Sigmoid colon (tissue), 4 donors: ENCODE results near the gene PWP2.

Experiments
- EP300 ChIP-seq, 4 donors: sonication (generic); formaldehyde crosslinking; IDR thresholded peaks; one replicate each; pipeline ENCODE4 v1.6.1; 2017; ENCODE audit warnings: antibody characterized with exemption in 4 of 4
- TF ChIP-seq, protein P1 (sequence below), 4 experiments: fragments of 450-650 bp in 3 of 4; fragments of 200-600 bp in 1 of 4; IDR thresholded peaks; one replicate each; pipeline ENCODE4 v1.5.1; 2016 to 2019; ENCODE audit warnings: antibody characterized with exemption in 4 of 4, mild to moderate bottlenecking in 3 of 4, moderate library complexity in 2 of 4

DNA sequence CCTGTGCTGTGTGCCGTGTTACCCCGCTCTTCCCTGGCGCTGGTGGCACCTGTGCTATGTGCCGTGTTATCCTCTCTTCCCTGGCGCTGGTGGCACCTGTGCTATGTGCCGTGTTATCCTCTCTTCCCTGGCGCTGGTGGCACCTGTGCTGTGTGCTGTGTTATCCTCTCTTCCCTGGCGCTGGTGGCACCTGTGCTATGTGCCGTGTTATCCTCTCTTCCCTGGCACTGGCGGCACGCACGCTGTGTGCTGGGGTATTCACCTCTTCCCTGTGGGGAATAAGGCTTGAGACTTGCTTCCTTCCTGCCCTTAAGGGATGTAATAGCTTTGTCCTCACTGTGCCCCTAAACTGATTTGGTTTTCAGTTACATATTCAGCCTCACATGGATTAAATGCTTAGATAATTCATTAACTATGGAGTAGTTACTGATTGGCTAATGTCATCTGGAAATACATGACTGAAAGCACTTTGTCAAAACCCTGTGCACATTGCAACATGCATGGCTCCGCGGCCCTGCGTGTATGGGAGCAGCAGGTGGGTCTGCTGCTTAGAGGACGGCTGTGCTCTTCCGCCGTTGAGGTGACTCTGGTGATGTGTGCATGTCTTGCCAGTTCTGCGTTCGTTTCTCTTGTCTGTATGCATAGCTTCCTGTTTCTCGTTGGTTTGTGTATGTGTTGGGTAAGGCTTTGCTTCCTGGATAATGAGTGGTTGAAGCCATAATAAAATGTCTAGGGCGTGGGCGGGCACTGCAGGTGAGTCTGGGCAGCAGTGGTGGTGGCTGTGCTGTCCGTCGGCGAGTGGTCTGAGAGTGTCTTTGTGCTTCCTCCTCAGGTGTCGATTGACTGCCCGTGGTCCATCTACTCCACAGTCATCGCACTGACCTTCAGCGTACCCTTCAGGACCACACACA lies 17.9 kb upstream of the PWP2 start:
- TF ChIP-seq, protein P1, sequence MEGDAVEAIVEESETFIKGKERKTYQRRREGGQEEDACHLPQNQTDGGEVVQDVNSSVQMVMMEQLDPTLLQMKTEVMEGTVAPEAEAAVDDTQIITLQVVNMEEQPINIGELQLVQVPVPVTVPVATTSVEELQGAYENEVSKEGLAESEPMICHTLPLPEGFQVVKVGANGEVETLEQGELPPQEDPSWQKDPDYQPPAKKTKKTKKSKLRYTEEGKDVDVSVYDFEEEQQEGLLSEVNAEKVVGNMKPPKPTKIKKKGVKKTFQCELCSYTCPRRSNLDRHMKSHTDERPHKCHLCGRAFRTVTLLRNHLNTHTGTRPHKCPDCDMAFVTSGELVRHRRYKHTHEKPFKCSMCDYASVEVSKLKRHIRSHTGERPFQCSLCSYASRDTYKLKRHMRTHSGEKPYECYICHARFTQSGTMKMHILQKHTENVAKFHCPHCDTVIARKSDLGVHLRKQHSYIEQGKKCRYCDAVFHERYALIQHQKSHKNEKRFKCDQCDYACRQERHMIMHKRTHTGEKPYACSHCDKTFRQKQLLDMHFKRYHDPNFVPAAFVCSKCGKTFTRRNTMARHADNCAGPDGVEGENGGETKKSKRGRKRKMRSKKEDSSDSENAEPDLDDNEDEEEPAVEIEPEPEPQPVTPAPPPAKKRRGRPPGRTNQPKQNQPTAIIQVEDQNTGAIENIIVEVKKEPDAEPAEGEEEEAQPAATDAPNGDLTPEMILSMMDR (IDR thresholded peaks at IDR 0.05) = no peak
- TF ChIP-seq EP300 (IDR thresholded peaks at IDR 0.05) = no peak
